ENCODE measurements around the gene TRAF7.

Gene TRAF7

DNA sequence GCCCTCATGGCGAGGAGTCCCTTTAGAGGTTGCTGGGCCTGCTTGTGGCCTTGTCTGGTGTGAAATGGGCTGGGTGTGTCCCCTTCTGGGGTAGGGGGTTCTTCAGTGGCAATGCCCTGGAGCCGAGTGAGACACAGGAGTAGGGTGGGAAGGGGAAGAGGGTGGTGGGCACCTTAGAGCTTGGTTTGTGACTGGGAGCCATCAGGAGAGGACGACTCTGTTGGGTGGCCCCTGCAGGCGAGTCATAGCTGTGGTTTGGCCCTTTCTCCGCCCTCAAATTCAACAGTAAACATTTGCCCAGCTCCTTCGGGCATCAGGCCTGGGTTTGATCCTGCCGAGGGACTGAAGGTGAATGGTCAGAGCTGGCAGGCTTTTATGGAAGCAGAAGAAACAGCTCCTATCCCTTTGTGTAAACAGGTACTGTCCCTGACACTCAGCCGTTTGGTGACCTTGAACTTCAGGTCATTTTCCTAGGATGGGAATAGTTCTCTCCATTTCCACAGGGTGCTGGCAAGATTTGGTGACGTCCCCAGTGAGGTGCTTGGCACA is 70.7 kb downstream of the TRAF7 start:
- H3K4me1 Mint-ChIP-seq: peaks cover 8% of the 10 kb centered on the region
- no peak for ATAC-seq (replicated peaks; ENCODE audit: extremely low read depth, poor library complexity, severe bottlenecking)

DNA sequence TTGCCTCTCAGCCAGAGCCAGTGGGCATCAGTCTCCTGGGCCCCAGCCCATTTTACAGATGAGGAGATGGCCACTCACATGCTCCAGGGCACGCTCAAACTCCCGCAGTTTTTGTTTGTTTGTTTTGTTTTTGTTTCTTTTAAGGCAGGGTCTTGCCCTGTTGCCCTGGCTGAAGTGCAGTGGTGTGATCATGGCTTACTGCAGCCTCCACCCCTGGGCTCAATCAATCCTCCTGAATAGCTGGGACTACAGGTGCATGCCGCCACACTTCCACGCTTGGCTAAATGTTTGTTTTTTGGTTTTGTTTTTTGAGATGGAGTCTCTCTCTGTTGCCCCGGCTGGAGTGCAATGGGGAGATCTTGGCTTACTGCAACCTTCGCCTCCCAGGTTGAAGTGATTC is 71.3 kb downstream of the TRAF7 start:
- no peak overlapping the region for H3K27ac Mint-ChIP-seq (ENCODE audit: low read depth)
- ATAC-seq (replicated peaks; ENCODE audit: extremely low read depth, poor library complexity, severe bottlenecking) (no peak), DNase-seq (ENCODE audit: low spot score in 2 of 2) (no peak)
- no peak overlapping the region for H3K4me3 Mint-ChIP-seq
- H3K4me1 Mint-ChIP-seq: peaks cover 8% of the 10 kb centered on the region
- H3K27me3 Mint-ChIP-seq: no peaks in the 10 kb centered on the region
- H3K9me3 Mint-ChIP-seq: no peaks in the 10 kb centered on the region
- peaks cover 5% of the 10 kb centered on the region for H3K36me3 Mint-ChIP-seq (ENCODE audit: insufficient read depth)

More for the DNA sequence above, 70.7 kb downstream of the TRAF7 start:
- H3K27me3 Mint-ChIP-seq: no peaks in the 10 kb centered on the region
- DNase-seq (ENCODE audit: low spot score in 2 of 2): no peak
- no peak overlapping the region for H3K27ac Mint-ChIP-seq (ENCODE audit: low read depth)
- H3K36me3 Mint-ChIP-seq (ENCODE audit: insufficient read depth): peaks cover 5% of the 10 kb centered on the region
- no peaks in the 10 kb centered on the region for H3K9me3 Mint-ChIP-seq
- H3K4me3 Mint-ChIP-seq: no peak overlapping the region
